HPDE6-E6E7 (cell line): ENCODE measurements around the gene OOSP2.
"Not testable (repeated sequence)": the region's sequence is repeated elsewhere in the genome, so short reads cannot be mapped to it uniquely, and the experiment has no call there.

Source experiments
- DNase-seq: peaks from one replicate; pipeline ENCODE4 v3.0.0; 2011; ENCODE audit warnings: missing footprints; ENCODE audit errors: extremely low spot score

OOSP2 gene

GRCh38 chr11:60040109-60040508 lies at the start of gene OOSP2:
Gene OOSP2, plus strand, starts transcription at chr11:60040409. Its CDS starts 51 bp downstream, at chr11:60040460.
- DNase-seq, result no peak

DNA sequence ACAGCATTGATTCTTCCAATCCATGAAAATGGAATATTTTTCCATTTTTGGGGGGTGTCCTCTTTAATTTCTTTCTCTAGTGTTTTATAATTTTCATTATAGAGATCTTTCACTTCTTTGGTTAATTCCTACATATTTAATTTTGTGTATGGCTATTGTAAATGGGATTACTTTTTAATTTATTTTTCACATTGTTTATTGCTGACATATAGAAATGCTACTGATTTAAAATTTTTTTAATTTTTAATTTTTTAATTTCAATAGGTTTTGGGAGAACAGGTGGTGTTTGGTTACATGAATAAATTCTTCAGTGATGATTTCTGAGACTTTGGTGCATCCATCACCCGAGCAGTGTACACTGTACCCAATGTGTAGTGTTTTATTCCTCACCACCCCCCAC lies 49.8 kb upstream of the OOSP2 start:
- DNase-seq, result no peak

DNA sequence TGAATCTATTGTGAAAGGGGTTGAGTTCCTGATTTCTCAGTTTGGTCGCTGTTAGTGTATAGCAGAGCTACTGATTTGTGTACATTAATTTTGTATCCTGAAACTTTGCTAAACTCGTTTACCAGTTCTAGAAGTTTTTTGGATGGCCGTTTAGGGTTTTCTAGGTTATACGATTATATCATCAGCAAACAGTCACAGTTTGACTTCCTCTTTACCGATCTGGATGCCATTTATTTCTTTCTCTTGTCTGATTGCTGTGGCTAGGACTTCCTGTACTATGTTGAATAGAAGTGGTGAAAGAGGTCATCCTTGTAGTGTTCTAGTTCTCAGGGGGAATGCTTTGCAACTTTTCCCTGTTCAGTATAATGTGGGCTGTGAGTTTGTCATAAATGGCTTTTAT lies 47.8 kb upstream of the OOSP2 start:
- DNase-seq, result no peak

DNA sequence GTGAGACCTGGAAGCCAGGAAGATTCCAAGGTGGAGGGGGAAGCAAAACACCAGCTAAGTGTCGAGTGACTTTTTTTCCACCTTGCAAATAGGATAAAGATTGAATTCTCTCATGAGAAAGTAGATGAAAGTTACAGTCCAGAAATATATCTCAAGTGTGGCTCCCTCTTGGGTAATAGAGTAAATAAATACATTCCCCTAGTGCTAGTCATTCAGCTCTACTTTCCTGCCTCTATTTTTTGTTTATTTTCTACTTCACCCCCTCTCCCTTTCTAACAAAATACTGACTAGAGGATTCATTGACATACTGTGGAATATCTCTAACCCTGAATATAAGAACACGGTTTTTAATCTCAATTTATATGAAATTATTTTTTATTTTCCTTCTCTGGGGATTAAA lies 42.4 kb upstream of the OOSP2 start:
- DNase-seq, result no peak

DNA sequence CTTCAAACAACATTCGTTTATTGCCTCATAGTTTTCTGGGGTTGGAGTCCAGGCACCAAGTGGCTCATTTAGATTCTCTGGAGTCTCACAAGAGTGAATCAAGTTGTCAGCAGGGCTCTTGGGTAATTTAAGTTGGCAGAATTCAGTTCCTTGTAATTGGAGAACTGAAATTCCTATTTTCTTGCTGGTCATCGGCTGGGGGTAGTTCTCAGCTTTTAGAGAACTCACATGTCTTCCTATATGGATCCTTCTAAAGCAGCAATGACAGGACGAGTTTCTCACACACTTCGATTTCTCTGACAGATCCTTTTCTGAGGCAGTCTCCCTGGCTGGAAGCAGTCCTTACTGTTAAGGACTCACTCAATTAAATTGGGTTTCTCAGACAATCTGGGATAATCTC lies 40.5 kb upstream of the OOSP2 start:
- no peak for DNase-seq

DNA sequence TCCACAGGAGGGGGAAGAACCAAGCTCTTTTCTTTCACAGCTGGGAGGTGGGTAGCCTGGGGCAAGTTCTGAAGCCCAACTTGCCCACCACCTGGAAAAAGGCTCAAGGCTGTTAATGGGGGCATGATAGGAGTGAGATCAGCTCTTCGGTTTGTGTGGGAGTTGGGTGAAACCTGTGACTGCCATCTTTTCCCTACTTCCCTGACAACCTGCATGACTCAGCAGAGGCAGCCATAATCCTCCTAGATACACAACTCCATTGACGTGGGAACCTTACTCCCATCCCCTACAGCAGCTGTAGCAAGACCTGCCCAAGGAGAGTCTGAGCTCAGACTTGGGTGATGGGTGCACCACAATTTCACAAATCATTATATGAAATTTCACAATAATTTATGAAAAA lies 36.5 kb upstream of the OOSP2 start:
- no peak for DNase-seq

DNA sequence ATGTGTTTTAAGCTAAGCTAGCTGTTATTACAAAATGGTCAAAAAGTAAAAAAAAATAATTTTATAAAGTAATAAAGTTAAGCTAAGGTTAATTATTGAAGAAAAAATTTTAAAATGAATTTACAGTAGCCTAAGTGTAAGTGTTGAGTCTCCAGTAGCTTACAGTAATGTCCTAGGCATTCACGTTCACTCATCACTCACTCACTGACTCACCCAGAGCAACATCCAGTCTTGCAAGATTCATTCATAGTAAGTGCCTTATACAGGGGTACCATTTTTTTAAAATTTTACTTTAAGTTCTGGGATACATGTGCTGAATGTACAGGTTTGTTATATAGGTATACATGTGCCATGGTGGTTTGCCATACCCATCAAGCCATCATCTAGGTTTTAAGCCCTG lies 34.8 kb upstream of the OOSP2 start:
- peak; percentile 3 for DNase-seq

GRCh38 chr11:60016881-60017280 lies 23.3 kb upstream of the OOSP2 start, which contains the start of gene OOSP4B:
Gene OOSP4B, plus strand, starts transcription at chr11:60017181.
- DNase-seq, result no peak

- DNase-seq, result no peak
Measured at GRCh38 chr11:60018058-60018457, 22.2 kb upstream of the OOSP2 start.

GRCh38 chr11:60020376-60020775 lies 19.8 kb upstream of the OOSP2 start:
- DNase-seq, result not testable (repeated sequence)

DNA sequence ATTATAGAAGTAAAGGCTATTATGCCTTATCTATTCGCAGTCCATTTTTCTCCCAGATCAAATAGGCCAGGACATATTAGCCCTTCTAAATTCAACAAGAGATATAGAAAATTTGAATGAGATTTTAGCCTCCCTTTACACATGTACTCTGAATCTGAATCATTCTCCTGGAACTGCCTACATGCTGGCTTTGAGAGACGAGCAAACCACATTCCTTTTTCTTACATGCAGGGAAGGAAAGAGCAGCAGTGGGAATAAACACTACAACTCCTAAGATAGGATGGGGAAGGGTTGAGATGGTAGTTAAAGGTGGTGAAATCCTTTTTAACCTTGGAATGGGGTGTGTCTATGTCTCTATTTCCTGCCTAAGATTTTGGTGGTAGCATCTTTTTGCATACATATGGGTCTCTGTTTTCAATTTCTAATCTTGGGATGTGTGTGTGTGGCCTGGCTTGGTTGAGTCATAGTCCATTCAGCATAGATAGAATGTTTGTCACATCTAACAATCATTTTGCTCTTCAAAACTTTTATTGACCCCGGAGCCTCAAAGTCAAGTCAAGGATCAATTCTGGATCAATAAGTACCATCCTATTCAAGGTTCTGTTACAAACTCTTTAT lies 11.1 kb upstream of the OOSP2 start:
- no peak for DNase-seq

DNA sequence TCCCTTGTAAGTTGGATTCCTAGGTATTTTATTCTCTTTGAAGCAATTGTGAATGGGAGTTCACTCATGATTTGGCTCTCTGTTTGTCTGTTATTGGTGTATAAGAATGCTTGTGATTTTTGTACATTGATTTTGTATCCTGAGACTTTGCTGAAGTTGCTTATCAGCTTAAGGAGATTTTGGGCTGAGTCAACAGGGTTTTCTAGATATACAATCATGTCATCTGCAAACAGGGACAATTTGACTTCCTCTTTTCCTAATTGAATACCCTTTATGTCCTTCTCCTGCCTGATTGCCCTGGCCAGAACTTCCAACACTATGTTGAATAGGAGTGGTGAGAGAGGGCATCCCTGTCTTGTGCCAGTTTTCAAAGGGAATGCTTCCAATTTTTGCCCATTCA lies 10.2 kb downstream of the OOSP2 start:
- DNase-seq, result not testable (repeated sequence)

DNA sequence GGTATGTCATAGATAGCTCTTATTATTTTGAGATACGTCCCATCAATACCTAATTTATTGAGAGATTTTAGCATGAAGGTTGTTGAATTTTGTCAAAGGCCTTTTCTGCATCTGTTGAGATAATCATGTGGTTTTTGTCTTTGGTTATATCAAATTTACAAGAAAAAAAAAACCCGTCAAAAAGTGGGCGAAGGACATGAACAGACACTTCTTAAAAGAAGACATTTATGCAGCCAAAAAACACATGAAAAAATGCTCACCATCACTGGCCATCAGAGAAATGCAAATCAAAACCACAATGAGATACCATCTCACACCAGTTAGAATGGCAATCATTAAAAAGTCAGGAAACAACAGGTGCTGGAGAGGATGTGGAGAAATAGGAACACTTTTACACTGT lies 10.6 kb downstream of the OOSP2 start:
- DNase-seq, result not testable (repeated sequence)

DNA sequence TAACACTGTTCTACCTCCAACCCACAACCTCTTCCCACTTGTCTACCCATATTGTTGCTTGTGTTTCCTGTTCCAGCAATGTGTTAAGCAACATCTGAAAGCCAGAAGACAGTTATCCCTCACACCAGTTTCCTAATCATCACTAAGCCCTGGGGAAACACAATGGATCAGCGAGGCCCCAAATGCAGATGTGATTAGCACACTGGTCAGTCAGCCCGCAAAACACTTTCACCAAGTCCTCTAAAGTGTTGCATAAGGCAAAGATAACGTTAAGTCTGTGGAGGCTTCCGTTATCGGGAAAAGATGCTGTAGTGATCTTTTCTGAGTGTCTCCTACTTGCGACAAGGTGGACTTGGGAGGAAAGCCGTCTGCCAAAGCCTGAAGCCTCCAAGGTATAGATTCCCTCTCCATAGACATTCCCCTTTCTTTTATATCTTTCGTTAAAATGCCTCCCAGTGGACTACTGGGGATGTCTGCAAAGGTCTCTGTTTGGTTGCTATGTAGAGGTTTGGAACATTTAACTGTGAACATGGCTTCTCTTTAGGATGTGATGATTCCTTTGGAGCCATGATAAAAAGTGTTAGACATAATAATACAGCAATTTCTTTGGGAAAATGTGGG lies 16.2 kb downstream of the OOSP2 start, which contains the start of gene MS4A3:
MS4A3 (plus strand) TSS at position 317 of the 621 bp plus-strand sequence. CDS start 4,496 bp downstream, outside the sequence.
- DNase-seq, result no peak

DNA sequence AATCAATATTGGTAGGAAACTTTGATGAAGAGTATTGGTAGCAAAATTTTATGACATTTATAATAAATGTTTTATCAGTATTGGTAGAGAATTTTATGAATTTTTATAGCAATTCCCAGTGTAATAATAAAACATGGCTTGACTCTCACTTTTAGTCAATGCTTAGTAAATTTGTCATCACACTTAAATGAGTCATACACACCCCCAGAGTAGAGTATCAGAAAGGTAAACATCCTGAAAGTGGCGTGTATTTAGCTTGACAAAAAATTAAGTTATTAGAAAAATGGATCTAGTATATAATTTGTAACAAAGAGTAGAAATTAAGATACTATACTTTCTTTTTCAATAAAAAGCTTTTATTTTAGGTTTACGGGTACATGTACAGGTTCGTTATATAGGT lies 18.8 kb downstream of the OOSP2 start:
- DNase-seq, result no peak

GRCh38 chr11:60059521-60060240 lies 19.5 kb downstream of the OOSP2 start:
- no peak for DNase-seq

- no peak for DNase-seq
Measured at GRCh38 chr11:60064111-60064510, 23.9 kb downstream of the OOSP2 start.

DNA sequence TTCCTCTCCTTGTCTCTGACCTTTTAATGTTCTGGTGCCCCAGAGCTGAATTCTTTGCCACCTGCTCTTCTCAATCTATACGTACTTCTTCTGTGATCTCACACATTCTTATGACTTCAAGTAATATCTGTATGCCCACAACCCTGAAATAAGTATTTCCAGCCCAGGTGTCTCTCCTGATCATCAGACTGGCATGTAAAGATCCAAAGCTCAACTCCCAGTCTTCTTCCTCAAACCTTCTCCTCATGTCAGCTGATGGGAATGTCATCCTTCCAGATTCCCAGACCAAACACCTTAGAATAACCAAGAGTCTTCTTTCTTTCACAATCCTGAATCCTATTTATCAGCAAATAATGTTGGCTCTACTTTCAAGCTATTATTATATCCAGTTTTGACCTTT lies 25.6 kb downstream of the OOSP2 start:
- DNase-seq, result no peak

DNA sequence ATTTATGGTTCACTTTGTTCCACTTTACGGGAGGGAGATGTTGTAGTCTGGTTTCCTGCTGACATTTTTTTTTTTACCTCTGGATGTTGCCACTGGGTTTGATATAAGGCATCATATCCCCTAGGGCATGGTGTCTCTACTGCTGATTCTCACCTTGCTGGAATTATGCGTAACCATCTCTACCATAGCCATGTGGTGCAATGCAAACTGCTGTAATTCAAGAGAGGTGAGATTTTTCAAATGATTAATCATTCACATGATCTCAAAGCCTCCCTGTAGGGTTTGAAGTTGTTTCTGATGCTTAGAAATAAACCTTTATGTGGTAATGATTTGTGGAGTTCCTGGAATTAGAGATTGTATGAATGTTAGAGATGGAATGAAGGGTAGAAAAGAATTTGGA lies 29.2 kb downstream of the OOSP2 start:
- DNase-seq, result no peak

- not testable (repeated sequence) for DNase-seq
Measured at GRCh38 chr11:60071644-60072043, 31.4 kb downstream of the OOSP2 start.

- no peak for DNase-seq
Measured at GRCh38 chr11:60077216-60077817, 37.1 kb downstream of the OOSP2 start.

- DNase-seq, result no peak
Measured at GRCh38 chr11:60077981-60078380, 37.8 kb downstream of the OOSP2 start.

DNA sequence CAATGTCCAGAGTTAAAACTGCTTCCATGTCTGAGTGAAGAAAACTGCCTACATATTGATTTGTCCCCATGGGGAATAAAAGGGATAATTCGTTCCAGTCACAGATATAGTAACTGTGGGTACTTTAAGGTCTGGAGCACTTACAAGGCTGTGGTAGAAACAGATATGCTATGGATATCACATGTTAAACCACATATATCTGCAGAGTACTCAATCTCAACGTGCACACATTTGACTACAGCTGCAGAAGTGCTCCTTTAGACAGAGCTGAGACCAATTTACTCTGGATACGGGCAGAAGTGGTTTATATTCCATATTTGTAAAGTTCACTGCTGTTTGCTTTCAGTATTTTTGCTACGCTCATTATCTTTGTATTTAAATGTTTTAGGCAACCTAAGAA lies 38.5 kb downstream of the OOSP2 start:
- DNase-seq, result no peak
